ENCODE results near the gene LRRC9. TPM values are rescaled to one million over a fixed set of nuclear protein-coding genes. Genes with fewer than 3 reads are reported as not detected.
"Not testable (repeated sequence)": the region's sequence is repeated elsewhere in the genome, so short reads cannot be mapped to it uniquely, and the experiment has no call there.

The LRRC9 gene
- total RNA-seq, 1 donor, result under 0.01 TPM

GRCh38 chr14:60093606-60094005 is 173.7 kb downstream of the LRRC9 start:
- peak; percentile 21 for DNase-seq (ENCODE audit: low read depth)
- H3K4me3 ChIP-seq (ENCODE audit: low read depth, low read length), result peak overlapping the region; percentile 96
- TF ChIP-seq CTCF (IDR thresholded peaks at IDR 0.05; ENCODE audit: insufficient read depth, low read depth, low read length), result no peak

DNA sequence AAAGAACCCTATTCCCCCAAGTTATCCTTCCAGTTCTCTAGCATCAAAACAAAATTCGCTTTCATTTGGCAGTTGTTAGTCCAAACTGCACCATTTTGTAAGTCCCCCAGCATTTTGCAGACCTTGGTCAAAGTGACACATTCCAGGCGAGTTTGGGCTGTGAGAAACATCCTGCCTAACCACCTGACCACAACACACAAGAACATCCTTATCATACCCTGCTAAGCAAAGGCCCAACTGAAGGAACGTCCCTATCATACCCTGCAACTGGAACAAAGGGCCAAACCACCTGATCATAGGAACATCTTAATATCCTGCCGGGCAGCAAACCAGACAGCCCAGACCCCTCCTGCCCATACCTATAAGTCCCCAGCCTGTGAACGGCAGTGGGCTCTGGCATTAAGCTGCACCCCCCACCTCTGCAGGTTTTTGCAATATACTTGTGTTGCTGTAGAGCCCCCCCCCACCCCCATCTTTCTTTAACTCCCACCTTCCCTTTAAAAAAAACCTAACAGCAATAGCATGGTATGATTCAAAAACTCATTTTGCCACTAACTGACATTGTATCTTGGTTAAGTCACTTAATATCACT is 174.5 kb downstream of the LRRC9 start:
- no peak for TF ChIP-seq CTCF (IDR thresholded peaks at IDR 0.05; ENCODE audit: insufficient read depth, low read depth, low read length)
- DNase-seq (ENCODE audit: low read depth), result peak; percentile 75
- H3K4me3 ChIP-seq (ENCODE audit: low read depth, low read length), result peak overlapping the region; percentile 96

GRCh38 chr14:60095231-60095630 is 175.3 kb downstream of the LRRC9 start:
- peak overlapping the region; percentile 15 for H3K4me3 ChIP-seq (ENCODE audit: low read depth, low read length)
- TF ChIP-seq CTCF (IDR thresholded peaks at IDR 0.05; ENCODE audit: insufficient read depth, low read depth, low read length), result no peak
- no peak for DNase-seq (ENCODE audit: low read depth)

GRCh38 chr14:60095781-60096450 is 176.0 kb downstream of the LRRC9 start:
- TF ChIP-seq CTCF (IDR thresholded peaks at IDR 0.05; ENCODE audit: insufficient read depth, low read depth, low read length), result no peak
- peak overlapping the region; percentile 15 for H3K4me3 ChIP-seq (ENCODE audit: low read depth, low read length)
- DNase-seq (ENCODE audit: low read depth), result peak; percentile 88

DNA sequence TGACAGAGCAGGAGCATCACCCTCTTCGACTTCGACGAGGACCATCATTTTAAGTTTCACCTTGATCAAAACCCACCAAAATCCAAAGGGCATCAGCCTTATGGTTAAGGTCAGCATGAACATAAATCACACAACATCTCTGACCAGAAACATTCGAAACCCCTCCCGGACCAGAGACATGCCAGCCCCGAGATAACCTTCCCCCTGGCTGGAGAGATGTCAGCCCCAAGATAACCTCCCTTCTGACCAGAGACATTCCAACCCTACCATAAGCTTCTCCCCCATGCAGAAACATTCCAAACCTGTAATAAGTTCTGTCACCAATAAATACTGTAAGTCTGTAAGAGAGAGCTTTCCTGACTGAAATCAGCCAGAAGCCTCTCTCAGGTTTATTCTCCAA is 178.0 kb downstream of the LRRC9 start:
- no peak overlapping the region for H3K4me3 ChIP-seq (ENCODE audit: low read depth, low read length)
- no peak for DNase-seq (ENCODE audit: low read depth)
- no peak for TF ChIP-seq CTCF (IDR thresholded peaks at IDR 0.05; ENCODE audit: insufficient read depth, low read depth, low read length)

GRCh38 chr14:60099855-60100254 is 179.9 kb downstream of the LRRC9 start:
- not testable (repeated sequence) for H3K4me3 ChIP-seq (ENCODE audit: low read depth, low read length); DNase-seq (ENCODE audit: low read depth)

GRCh38 chr14:60101786-60102185 is 181.8 kb downstream of the LRRC9 start:
- no peak for DNase-seq (ENCODE audit: low read depth)
- H3K4me3 ChIP-seq (ENCODE audit: low read depth, low read length), result no peak overlapping the region
- no peak for TF ChIP-seq CTCF (IDR thresholded peaks at IDR 0.05; ENCODE audit: insufficient read depth, low read depth, low read length)

Measured in fibroblast of villous mesenchyme (primary cell).